HFFc6 (cell line): ENCODE data around the gene CDCA7L. TPM values are rescaled to one million over a fixed set of nuclear protein-coding genes. Genes with fewer than 3 reads are reported as not detected.

Experiments
- DNase-seq: peaks from one replicate; pipeline ENCODE4 v3.0.0-alpha.2; 2018
- H3K27ac Mint-ChIP-seq: 2 replicates; pipeline ENCODE4 v1.8.0; 2020; ENCODE audit warnings: mild to moderate bottlenecking, mixed read lengths
- H3K27me3 Mint-ChIP-seq: 2 replicates; pipeline ENCODE4 v1.8.0; 2021; ENCODE audit warnings: mild to moderate bottlenecking, moderate library complexity, mixed read lengths; ENCODE audit not compliant: insufficient read depth
- H3K36me3 Mint-ChIP-seq: 2 replicates; pipeline ENCODE4 v1.8.0; 2021; ENCODE audit warnings: low read depth, mixed read lengths
- H3K4me1 Mint-ChIP-seq: 2 replicates; pipeline ENCODE4 v1.8.0; 2020; ENCODE audit warnings: low read depth, mixed read lengths
- H3K4me3 Mint-ChIP-seq: 2 replicates; pipeline ENCODE4 v1.8.0; 2020; ENCODE audit warnings: mild to moderate bottlenecking, moderate library complexity, mixed read lengths
- H3K9me3 Mint-ChIP-seq: 2 replicates; pipeline ENCODE4 v1.8.0; 2020; ENCODE audit warnings: mild to moderate bottlenecking, mixed read lengths
- CTCF ChIP-seq: fragments of 200-600 bp; sonication (generic); IDR thresholded peaks from 2 replicates; pipeline ENCODE4 v1.5.0; 2021; ENCODE audit warnings: antibody characterized with exemption, mild to moderate bottlenecking
- total RNA-seq, 6 experiments: library from RNA; stranded (reverse); fragmentation: NEBNext Ultra II Directional; extraction: Animal tissue kit (Norgen Biotek cat#: 25700); gene quantifications; 2 replicates in 1 of 6; 3 replicates in 5 of 6; pipeline ENCODE4 v1.2.3, GENCODE V29; 2021

The CDCA7L gene
- total RNA-seq, 6 experiments from 2014 or later = 32.9 to 51.4 (median 42.7) TPM

DNA sequence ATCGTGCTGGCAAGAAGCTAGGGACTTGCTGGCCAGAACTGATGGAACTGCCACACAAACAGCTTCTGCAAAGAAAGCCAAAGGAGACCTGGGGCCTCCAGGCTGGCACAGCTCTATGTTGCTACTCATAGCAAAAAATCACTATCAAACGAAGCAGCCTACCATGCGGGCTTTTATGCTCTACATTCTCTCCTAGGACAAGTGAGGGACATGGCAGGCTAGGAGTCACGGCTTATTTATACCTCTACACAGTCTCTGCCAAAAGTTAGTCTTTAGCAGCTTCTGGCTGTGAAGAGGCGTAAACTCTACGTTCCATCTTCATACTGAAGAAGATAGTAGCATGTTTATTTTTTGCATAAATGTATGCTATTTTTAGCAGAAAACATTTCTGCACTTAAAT is 35.4 kb downstream of the CDCA7L start:
- Mint-ChIP-seq H3K4me3 (no peak overlapping the region), H3K36me3 (peaks cover 67% of the 10 kb centered on the region), H3K27me3 (peaks cover 2% of the 10 kb centered on the region; the same call in 1 of the 2 replicates), H3K4me1 (peaks cover 47% of the 10 kb centered on the region), H3K9me3 (no peaks in the 10 kb centered on the region), H3K27ac (peak overlapping the region; percentile 96)
- no peak for TF ChIP-seq CTCF
- no peak for DNase-seq

DNA sequence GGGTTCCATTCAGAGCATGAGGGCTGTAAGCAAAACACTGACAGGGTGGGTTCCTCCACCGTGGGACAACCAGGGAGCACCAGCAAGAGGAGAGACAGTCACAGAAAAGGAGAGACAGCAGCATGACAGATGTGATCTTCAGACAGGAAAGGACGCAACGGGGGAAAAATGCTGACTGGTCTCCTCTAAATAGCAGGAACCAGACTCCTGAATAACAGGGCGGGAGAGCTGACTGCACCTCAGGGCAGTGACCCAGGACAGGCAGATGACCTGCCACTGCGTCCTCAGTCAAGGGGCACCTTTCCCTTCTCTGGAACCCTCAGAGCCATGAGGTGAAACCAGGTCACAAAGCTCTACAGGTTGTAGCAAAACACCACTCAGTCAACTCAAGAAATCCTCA is 37.0 kb downstream of the CDCA7L start:
- Mint-ChIP-seq H3K27ac (no peak overlapping the region; the same call in 1 of the 2 replicates), H3K9me3 (no peaks in the 10 kb centered on the region), H3K27me3 (peaks cover 2% of the 10 kb centered on the region; the same call in 1 of the 2 replicates), H3K4me3 (no peak overlapping the region), H3K36me3 (peaks cover 64% of the 10 kb centered on the region), H3K4me1 (peaks cover 45% of the 10 kb centered on the region)
- no peak for DNase-seq
- TF ChIP-seq CTCF = no peak

DNA sequence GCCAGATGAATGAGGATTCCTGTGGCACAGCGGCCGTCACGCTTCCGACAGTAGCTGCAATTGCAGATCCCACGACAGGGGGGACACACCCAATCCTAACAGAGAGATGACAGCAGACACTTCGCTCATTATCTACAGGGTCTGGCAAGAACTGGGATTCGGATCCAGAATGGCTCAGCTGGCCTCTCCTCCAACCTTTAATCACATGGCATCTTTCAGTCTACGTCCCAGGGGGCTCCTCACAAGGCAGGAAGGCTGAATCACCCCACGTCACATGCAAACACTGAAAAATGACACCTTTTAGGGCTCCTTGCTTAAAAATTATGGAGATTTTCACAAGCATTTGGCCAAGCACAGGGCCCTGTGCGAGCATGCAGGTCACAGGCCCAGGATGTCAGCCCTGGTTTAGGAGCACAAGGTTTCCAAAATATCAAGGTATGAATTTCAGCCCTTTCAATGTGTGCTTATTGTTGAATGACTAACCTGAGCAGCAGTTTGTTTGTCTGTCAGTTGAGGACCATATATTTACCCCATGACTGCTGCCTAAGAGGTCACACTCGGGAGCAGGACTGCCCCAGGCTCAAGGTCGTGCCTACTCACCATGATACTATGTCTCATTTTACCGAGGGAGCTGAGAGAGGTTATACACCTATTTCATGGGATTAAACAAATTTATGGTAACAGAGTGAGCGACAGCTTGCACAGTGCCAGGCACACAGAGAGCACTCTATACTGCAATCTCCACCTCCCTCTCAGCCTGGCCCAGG is 42.5 kb downstream of the CDCA7L start:
- peaks cover 76% of the 10 kb centered on the region for H3K36me3 Mint-ChIP-seq
- H3K4me1 Mint-ChIP-seq = peaks cover 43% of the 10 kb centered on the region
- H3K4me3 Mint-ChIP-seq = no peak overlapping the region
- peak overlapping the region; percentile 67 for H3K27ac Mint-ChIP-seq
- DNase-seq = no peak
- H3K27me3 Mint-ChIP-seq = no peaks in the 10 kb centered on the region
- no peaks in the 10 kb centered on the region for H3K9me3 Mint-ChIP-seq
- no peak for TF ChIP-seq CTCF

- H3K27ac Mint-ChIP-seq = peak overlapping the region; percentile 67
- no peak for TF ChIP-seq CTCF
- H3K4me1 Mint-ChIP-seq = peaks cover 48% of the 10 kb centered on the region
- DNase-seq = peak; percentile 62
- peak overlapping the region; percentile 0; the same call in 1 of the 2 replicates for H3K4me3 Mint-ChIP-seq
- no peaks in the 10 kb centered on the region for H3K9me3 Mint-ChIP-seq
- H3K27me3 Mint-ChIP-seq = no peaks in the 10 kb centered on the region
- peaks cover 75% of the 10 kb centered on the region for H3K36me3 Mint-ChIP-seq
Observed at GRCh38 chr7:21902240-21902639, 43.5 kb downstream of the CDCA7L start.

DNA sequence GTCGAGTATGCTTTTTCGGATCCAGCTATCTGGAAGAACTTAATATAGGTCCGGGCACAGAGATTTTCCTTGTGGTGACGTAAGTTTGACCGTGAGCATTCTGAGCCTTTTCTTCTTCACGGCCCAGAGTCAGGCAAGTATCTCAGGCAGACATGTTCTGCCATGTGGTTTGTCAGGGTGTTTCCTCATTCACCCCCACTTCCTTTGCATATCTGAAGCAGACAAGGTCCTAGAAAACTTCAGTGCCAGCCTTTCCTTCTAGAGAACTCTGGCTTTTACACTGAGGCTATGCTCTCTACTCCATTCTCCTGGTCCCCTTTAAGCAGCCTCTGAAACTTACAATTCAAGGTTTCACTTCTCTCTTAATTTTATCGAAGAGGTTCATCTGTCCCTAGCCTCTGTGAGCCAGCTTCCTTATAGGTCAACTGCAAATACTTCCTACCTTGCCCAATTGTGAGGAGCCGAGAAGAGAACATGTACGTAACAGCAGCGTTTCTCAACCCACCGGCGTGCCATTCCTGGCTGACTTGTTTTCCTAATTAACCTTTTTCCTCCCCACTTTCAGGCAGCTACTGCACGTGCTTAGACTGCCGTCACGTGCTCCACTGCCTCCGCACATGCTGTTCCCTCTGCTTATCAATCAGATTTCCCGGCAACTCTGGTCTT is 47.3 kb downstream of the CDCA7L start:
- Mint-ChIP-seq H3K27ac (no peak overlapping the region; the same call in 1 of the 2 replicates), H3K36me3 (peaks cover 49% of the 10 kb centered on the region), H3K9me3 (no peaks in the 10 kb centered on the region), H3K27me3 (peaks cover 2% of the 10 kb centered on the region; the same call in 1 of the 2 replicates), H3K4me3 (no peak overlapping the region), H3K4me1 (peaks cover 41% of the 10 kb centered on the region)
- TF ChIP-seq CTCF = no peak
- no peak for DNase-seq
